HG03571 (cell line): ENCODE results near the gene SHISA2.
"Not testable (repeated sequence)": the region's sequence is repeated elsewhere in the genome, so short reads cannot be mapped to it uniquely, and the experiment has no call there.

ENCODE experiments used
- ATAC-seq: cut with Tn5 transposase; IDR thresholded peaks from one replicate; pipeline ENCODE4 v1.9.1; 2021; ENCODE audit not compliant: unreplicated experiment

Gene SHISA2

DNA sequence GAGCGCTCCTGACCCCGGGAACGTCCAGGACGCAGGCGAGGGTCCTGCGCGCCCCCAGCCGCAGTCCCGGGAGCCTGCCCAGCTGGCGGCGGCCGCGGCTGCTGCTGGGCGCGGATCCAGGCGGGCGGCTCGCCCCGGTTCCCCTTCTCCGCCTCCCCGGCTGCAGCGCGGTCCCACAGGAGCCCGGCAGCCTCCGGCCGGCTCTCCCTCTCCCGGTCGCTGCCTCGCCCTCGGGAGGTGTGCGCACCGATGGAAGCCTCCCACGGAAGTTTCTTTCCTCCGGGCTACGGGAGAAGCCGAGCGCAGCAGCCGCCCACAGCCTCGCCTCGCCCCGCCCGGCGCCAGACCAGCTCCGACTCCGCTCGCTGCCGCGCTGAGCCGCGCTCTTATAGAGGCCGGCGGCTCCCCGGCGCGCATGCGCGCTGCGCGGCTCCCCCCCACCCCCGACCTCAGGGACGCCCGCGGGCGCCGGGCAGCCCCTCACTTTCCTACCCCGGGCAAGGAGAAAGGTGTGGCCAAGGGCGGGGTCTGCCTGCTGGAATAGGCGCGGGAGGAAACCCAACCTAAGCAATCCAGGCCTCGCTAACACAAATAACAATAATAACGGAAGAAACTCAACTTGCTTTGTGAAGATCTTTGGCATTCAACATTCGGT lies at the start of gene SHISA2:
SHISA2 (minus strand) TSS at position 360 of the 655 bp plus-strand sequence. CDS start 1,041 bp downstream, outside the sequence.
- no peak for ATAC-seq

DNA sequence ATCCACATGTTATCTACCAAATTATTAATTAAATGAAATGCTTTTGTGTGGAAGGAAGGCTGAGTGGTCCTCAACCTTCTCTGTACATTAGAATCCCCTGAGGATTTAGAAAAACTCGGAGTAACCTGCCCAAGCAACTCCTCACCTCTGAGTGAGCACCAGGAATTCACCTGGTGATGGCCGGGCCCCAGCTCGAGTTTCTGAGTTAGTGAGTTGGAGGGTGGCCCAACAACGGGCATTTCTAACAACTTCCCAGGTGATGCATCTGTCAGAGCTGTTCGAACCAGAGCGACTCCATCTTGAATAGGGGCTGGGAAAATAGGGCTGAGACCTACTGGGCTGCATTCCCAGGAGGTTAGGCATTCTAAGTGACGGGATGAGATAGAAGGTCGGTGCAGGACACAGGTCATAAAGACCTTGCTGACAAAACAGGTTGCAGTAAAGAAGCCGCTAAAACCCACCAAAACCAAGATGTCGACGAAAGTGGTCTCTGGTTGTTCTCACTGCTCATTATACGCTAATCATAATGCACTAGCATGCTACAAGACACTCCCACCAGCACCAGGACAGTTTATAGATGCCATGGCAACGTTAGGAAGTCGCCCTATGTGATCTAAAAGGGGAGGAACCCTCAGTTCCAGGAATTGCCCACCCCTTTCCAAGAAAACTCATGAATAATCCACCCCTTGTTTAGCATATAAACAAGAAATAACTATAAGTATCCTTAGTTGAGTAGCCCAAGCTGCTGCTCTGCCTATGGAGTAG lies 44.2 kb upstream of the SHISA2 start:
- no peak for ATAC-seq

DNA sequence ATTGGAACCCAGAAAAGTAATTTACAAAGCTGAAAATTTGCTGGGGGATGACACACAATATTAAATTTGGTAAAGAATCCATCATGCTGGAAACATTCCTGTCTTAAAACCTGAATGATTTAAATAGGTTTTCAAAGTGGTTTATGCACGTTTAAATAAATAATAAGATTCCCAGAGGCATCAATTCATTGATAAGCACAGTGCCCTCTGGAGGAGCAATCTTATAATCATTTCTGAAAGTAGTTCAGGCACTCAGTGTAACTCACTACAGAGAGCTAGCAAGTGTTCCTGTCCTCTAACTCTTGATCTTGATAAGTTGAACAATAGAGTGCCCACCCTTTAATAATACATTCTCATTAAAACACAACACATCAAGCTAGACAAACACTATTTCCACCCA lies 43.5 kb upstream of the SHISA2 start:
- ATAC-seq = no peak

DNA sequence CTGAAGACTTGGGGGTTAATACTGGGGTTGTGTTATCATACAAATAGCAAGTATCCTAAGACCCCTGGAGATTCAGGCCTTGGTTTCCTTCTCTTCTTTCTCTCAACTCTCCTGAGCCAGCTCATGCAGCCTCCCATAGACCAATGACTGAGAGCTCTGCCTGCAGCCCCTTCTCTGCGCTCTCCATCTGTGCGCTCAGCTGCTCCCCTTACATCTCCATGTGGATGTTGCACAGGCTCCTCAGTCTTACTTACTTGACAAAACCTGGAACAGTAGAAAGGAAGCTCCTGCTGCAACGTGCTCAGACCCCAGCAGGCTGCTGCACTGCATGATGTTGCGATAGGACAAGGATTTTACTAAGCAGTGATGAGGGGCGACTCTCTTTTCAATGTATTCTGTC lies 25.0 kb upstream of the SHISA2 start:
- ATAC-seq = not testable (repeated sequence)

DNA sequence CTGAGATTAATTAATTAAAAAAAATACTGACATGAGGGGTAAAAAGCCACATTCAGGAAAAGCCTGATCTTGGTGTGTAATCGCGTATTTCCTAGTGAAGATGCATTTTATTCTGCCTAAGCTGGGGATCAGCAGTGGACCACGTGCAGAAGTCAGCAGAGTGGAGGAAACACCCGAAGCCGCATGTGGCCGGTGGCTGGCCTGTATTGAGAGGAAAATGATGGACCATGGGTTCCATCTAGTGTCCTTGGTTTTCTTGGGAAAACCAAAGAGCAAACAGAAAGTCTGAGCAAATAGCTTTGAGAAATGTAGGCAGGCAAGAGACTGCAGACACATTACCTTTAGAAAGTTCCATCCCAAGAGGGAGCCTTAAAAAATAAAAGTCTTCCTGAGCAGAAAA lies 23.7 kb upstream of the SHISA2 start:
- ATAC-seq = no peak

DNA sequence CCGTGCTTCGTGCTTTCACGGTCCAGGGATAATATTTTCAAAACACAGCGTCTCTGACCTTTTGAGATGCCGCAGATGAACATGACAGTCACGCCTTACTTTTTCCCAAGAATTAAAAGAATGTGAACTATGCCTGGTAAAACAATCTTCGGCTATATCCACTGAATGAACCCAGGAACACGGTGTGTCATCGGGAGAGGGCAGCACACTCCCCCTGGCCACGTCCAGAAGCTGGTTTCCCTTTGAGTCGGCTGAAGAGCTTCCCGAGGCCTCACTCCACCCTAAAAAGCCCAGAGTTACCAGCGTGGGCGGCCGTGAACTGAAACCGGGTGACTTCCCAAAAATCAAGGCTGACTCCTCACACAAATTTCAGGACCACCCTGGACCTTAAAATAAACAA lies 22.9 kb upstream of the SHISA2 start:
- no peak for ATAC-seq

DNA sequence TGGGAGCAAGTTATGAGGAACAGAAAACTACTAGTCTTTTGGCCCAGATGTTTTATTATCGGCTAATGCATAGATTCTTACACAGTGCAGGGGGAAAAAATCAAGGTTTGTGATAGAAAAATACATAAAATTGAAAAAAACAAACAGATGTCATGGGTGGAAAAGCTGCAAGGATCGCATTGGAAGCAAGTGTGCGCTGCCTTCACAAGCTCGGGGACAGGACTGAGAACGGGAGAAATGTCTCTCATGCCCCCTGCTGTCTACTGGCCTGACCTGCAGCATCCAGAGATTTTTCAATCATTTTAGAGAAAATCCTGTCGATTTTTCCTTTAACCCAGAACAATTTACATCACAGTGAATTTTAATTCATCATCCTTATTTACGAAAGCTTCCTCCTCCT lies 20.5 kb upstream of the SHISA2 start:
- not testable (repeated sequence) for ATAC-seq

DNA sequence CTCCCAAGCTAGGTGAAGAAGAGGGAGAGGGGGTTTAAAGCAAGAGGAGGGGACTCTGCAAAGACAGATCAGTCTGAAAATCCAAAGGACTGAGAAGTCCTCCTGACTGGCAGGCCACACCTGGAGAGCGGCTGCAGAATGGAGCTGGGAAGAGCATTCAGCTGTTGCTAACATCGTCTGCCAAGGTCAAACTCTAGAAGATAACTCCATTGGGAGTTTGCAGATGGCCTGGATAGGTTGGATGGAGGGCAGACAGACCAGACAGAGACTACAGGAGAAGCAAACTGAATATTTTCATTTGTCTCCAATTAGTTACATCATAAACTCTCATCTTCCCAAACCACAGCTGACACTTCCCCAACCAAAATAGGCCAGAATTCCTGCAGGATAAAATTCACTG lies 19.9 kb upstream of the SHISA2 start:
- ATAC-seq = no peak

DNA sequence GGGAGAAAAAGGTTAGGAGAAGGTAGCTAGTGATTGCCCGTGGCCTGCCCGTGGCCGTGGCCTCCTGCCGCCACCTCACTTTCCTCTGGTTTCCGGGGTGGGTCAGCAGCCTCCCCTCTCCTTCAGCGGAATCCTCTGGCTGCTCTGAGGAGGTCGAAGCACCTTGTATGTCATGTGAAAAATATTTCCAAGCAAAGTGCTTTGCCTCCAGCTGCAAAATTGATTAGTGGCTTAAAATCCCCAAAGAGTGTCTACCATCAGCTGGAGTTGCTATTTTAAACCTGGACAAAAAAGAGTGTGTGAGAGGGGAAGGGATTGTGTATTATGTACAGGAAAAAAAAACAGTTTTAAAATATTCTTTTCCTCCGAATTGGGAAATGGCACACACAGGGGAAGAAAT lies 17.8 kb upstream of the SHISA2 start:
- ATAC-seq = not testable (repeated sequence)

DNA sequence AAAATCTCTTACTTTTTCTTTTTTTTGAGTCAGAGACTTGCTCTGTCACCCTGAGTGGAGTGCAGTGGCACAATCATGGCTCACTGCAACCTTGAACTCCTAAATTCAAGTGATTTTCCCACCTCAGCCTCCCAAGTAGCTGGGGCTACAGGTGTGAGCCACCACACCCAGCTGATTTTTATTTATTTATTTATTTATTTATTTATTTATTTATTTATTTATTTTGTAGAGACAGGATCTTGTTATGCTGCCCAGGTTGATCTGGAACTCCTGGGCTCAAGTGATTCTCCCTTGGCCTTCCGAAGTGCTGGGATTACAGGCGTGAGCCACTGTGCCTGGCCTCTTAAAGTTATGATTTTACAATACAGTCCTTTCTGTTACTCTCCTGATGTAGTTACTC lies 16.6 kb upstream of the SHISA2 start:
- ATAC-seq = not testable (repeated sequence)

DNA sequence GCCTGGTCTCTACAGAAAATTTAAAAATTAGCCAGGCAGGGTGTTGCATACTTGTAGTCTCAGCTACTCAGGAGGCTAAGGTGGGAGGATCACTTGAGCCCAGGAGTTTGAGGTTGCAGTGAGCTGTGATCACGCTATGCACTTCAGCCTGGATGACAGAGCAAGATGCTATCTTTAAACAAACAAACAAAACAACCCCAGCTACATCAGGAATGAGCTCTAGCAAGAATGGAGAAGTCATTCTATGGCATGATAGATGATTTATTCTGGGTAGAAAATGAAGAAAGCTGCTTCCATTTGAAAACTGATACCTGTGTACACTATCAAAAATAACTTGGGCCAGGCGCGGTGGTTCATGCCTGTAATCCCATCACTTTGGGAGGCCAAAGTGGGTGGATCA lies 15.8 kb upstream of the SHISA2 start:
- no peak for ATAC-seq

DNA sequence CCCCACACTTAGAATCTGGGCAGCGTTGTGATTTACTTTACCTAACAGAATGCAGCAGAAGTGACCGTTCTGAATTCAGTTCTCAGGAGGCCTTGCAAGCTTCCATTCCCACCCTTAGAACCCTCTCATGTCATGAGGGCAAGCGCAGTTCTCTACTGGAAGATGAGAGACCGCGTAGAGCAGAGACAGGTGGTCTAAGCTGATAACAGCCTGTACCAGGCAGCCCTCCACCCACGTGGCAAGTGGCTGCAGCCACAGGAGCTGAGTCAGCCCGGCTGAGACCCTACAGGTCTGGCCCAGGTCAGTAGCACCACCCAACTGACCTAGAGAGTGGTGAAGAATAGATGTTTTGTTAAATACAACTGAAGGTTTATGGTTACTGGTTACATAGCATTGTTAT lies 14.7 kb upstream of the SHISA2 start:
- ATAC-seq = not testable (repeated sequence)

DNA sequence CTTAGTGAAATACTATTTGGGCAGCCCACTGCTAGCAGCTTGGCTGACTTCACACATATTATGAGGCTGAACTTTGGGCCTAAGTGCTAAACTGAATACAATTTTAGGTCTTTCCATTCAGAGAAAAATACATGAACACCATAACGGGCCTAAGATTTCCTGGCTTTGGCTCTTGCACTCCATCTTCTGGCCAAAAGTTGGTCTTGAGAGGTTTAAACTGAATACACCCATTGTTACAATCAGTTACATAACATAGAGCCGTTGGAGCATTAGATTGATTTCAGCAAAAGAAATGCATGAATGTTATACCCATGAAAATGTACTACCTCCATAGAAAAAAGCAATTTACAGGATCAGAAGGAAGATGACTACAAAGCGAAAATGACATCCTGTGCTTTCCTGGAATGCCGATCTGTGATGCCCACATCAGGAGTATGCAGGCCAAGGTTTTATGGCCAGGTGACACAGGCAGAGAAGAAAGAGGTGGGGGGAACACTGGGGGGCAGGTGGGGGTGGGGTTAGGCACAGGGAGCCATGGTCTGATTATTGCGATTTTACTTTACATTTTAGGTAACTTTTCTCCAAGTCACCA lies 11.1 kb upstream of the SHISA2 start:
- no peak for ATAC-seq

DNA sequence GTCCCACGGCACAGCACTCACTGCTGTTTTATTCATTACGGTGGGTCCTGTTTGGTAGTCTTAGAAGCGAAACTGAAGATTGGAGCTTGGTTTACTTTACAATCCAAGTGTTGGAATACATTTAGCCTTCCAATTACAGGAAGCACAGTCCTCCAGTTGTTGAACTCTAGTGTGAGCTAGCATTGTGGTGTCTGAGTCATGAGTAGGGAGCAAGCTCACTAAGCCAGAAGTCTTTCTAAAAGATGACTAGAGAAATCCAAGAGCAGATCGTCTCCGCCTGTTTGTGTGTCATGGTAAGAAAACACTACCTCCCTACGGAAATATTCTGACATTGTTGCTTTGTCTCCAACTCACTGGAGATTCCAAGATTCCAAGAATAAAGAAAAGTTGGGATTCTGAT lies 10.1 kb upstream of the SHISA2 start:
- ATAC-seq = no peak

DNA sequence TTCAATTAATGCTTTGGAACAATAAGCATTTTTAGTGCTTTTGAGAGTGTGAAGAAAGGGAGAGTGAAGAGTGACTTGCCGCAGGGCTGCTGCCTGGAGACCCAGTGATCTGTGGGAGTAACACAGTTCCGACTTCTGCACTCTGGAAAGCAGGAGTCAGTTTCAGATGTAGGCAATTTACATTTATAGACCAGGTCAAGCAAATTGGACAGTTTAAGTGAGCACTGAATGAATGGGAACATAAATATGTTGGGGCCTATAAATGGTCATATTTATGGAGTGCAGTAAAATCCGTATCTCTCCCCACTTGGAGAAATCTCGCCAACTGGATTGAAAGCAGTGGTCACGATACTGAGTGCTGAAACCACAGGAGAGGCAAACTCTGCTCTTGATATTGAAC lies 9.4 kb upstream of the SHISA2 start:
- no peak for ATAC-seq

DNA sequence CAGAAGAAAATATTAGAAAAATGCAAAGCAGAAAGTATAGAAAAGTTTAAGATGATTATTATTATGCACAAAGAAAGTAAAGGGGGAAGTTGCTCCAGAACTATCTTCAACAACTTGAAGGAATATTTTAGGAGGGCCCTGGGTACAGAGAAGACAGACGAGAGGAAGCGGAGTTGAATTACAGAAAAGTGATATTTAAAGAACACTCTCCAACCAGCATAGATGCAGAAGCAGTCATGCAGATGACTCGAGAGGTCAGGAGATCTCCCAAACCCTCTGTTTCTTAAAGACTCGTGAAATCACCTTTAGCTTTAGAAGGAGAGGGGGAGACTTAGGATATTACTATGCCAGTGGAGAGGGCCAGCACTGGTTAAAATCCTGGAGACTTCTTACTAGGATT lies 8.5 kb upstream of the SHISA2 start:
- ATAC-seq = no peak

DNA sequence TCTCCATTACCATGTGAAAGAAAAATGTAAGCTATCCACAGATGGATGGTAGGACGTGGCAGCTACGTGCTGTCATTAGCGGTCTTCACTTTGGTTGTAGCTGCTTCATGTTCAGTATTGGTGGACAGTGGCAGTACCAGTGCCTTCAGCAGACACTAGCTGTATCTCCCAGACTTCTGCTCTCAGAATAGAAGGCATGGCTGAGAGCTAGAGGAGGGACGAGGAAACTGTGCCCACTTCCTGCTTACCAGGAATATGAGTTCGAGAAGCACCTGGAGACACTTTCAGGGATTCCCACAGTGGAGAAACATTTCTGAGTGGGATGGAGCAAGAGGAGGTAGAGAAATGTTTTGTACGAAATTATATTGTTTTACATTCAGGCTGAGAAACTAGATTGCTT lies 6.9 kb upstream of the SHISA2 start:
- ATAC-seq = no peak

DNA sequence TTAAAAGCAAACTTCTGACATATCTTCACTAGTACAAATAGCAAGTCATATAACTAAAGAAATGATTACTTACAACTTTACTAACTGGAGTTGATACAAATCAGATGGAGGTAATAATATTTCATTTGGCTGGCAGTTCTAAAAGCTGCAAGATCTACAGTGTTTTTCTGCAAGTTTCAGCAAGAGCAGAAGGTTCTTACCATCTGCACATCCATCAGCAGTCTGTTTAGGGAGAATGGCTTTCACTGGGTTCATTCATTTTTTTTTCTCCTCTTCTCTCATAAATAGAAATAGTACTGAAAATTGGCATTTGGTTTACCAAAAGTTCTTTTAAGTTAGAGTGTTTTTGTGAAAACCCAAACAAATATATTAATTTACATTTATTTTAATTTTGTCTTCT lies 3.1 kb upstream of the SHISA2 start:
- no peak for ATAC-seq

DNA sequence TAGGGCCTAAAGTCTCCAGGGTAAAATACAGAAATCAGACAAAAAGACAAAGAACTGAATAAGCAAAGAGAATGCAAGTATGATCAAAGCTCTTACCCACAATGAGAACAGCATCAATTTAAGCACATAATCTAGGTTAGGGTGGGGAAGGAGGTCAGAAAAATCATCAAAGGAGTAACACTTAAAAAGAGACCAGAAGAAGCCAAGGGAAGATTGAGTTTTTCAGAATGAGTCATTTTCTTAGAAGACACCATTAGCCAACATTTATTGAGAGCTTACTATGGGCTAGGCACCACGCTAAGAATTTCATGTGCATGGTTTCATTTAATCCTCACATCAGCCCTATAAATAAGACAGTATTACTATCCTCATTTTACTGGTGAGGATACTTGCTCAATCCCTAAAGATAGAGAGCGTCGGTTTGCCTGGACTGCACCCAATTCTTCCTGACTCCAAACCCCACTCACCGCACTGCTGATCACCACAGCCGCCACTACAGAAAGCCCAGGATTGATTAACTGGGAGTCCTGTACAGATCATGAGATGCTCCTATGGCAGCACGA lies 1.7 kb upstream of the SHISA2 start:
- ATAC-seq = no peak

DNA sequence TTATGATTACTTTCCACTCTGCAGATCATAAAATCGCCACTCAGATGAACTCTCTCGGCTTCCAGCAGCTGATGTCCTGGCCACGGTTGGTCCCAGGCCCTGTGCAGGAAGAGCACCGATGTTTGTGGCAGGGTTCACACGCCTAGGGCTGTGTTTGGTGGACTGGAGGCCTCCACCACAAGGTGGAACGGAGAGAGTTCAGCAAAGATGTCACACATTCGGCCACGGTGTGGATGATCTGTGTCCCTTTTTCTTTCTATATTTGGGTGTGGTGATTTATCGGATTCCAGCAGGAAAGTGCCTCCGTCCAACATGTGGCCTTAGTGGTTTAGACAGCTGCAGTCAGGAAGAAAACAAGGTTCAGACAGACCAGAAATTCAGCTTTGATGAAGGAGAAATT lies 521 bp upstream of the SHISA2 start:
- no peak for ATAC-seq

DNA sequence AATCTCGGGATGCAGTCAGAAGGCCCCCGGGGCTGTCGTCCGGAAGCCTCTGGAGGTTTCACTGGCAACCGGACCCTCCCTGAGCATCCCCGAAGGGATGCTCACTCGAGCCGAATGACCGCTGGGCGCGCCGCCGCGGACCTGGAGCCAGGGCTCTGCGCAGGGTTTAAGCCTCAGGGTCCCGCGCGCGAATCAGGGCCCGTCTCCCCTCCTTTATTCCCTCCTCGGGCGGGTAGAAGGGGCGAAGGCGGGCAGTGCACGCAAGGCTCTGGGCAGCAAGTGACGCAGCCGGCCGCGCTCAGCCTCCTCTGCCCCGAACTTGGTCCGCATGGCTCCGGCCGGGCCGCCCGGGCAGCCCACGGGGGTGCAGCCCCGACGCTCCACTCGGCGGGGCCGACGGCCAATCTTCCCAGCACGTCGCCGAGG lies 572 bp downstream of the SHISA2 start:
- ATAC-seq = no peak
